HG02852 (cell line): ENCODE measurements around the gene RAP1GAP2.
"Not testable (repeated sequence)": the region's sequence is repeated elsewhere in the genome, so short reads cannot be mapped to it uniquely, and the experiment has no call there.

ENCODE experiments used
- ATAC-seq: cut with Tn5 transposase; IDR thresholded peaks from one replicate; pipeline ENCODE4 v1.9.1; 2021; ENCODE audit warnings: mild to moderate bottlenecking, moderate library complexity; ENCODE audit not compliant: unreplicated experiment

RAP1GAP2 gene

DNA sequence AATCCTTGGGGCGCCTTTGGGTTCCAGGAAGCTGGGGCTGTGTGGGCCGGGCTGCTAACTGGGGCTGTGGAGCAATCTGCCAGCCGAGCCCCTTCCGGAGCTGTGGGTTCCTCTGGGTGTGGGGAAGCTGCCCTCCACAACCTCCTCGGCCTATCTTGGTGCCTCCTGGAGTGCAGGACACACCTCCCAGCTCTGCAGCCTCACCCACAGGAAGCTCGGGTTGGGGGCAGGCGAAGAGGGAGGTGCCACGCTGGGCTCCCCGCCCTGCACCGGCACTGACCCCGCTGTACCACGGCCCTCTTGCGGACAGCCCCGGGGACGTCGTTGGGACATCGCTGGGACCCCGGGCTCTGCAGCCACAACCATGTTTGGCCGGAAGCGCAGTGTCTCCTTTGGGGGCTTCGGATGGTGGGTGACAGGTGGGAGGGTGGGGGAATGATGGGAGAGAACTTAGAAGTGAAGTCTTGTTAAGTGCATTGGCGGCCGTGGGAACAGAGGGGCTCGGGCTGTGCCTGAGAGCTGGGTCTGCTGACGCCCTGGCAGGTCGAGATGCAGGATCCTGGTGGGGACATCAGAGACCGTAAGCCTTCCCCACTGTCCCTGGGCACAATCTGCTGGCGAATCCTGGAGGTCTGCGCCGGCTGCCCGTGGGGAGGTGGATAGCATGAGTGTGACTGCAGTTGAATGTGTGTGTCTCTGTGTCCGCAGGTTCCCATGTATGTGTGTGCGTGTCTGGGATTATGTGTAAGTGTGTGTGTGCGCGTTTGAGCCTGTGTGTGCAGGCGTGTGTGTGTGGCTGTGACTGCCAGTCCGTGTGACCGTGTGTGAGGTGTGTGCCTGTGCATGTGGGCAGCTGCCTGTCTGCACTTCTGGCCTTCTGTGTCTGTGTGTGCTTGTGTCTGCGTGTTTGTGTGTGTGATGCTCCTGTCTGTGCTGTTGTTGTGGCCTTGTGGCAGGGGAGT, at the start of gene RAP1GAP2:
TSS of gene RAP1GAP2 (plus strand) at position 275 of the 962 bp plus-strand sequence. CDS start at position 365, 90 bp downstream.
- ATAC-seq = no peak

- no peak for ATAC-seq
These were observed 47.0 kb upstream of the RAP1GAP2 start, which contains the start of gene CCDC92B for GRCh38 chr17:2749058-2749783. CCDC92B (minus strand) TSS chr17:2749652; CDS start chr17:2735145, 14,507 bp downstream.

DNA sequence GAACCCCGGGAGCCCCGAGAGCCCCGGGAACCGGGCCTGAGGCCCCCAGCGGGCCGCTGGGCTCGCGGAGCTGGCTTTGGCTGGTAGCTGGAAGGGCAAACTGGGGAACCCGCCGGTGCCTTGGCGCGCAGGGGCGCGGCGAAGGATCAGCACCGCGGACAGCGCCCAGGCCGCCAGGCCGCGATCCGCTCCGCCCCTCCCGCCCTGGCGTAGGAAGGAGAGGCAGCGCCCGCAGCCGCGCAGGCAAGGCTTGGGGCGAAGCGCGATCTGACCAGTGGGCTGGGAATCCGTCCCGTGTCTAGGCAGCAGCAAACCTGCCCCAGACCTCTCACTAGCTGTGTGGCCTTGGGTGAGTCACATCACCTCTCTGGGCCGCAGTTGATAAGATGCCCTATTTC, 46.5 kb upstream of the RAP1GAP2 start:
- no peak for ATAC-seq

DNA sequence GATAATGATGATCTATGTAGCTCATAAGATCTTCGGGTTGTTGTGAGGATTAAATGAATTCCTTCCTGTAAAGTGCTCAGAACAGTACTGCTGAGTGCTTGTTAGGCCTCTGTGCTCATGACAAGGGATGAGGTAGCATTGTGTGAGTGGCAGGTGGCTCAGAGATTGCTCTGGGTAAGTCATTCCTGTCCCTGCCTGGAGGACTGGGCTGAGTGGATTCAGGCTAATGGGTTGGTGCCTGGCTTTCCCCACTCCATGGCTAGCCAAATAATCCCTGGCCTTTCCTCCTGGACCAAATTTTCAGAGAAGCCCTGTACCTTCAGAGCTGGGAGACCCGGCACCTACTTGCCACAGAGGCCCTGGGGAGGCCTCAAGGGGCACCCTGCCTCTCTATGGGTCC, 45.5 kb upstream of the RAP1GAP2 start:
- ATAC-seq = no peak

DNA sequence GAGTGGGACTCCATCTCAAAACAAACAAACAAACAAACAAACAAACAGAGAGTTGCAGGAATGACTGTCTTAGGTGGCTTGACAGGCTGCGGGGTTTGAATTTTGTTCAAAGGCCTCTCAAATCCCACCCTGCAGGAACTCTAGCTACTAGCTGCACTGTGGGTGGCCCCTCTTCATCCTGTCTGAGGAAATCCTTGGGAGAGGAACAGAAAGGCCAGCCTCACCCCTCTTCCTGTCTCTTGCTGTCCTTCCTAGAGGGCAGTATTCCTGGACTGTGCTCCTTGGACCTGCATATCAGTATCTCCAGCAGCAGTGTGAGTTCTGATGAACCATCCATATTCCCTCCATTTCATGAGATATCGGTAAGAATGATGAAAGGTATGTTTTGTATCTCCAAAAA, 44.7 kb upstream of the RAP1GAP2 start:
- ATAC-seq = no peak

DNA sequence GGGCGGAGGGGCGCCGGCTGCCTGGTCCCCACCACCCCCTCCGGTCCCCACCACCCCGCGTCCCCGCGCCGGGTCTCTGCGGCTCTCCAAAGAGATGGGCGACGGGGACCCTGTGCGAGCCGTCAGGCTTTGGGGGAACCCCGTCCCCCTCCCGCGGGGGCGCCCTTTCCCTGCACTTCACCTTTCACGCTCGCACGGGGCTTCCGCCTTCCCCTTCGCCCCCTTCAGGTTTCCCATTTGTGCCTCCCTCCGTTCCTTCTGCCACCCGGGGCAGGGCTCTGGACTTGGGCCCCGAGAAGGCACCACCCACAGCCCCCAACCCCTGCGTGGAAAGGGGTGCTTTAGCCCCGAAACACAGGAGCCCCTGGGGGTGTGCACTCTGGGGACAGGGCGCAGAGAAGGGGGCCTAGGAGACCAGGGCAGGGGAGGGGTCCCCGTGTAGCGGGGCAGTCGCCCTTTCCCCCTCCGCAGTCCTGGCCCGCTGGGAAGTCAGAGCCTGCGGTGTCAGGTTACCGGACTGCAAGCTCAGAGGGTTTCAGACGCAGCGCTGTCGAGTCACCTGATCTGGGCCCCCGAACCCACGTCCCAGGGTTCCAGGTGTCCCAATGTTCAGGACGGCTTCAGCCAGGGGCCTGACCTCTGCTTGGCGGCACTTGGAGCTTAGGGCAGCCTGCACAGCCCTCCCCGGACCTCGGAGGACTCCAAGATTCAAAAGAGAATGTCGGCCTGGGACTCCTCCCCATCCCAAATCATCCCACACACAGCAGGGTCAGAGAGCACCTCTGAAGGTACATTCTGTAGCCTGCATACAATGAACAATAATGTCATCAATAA, 40.1 kb upstream of the RAP1GAP2 start:
- no peak for ATAC-seq

DNA sequence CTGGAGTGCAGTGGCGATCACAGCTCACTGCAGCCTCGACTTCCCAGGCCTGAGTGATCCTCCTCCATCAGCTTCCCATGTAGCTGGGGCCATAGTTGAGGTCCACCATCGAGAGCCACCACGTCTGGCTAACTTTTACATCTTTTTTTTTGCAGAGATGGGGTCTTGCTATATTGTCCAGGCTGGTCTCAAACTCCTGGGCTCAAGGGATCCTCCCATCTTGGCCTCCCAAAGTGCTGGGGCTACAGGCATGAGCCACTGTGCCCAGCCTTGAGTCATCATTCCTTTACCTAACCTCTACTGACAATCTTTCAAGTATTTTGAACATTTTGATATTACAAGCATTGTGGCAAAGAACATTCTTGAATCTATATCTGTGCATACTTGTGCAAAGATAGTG, 37.4 kb upstream of the RAP1GAP2 start:
- ATAC-seq = no peak

- ATAC-seq = no peak
These were observed 26.1 kb upstream of the RAP1GAP2 start for GRCh38 chr17:2770129-2770528.

DNA sequence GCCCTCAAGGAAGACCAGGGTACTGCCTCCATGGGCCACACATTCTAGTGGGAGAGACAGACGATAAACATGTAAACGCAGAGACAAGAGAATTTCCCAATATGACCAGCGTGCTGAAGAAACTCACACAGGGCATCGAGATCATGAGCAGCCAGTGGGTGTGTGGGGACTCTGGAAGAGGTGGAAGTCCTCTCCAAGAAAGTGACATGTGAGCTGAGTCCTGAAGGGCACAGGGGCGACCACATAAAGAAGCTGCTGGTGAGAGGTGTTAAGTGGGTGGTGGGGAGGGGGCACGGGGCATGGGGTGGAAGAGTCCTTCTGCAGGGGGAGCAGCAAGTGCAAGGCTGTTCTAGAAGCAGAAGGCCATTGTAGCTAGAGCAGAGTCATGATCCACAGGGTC, 21.0 kb upstream of the RAP1GAP2 start:
- no peak for ATAC-seq

- no peak for ATAC-seq
These were observed 19.5 kb upstream of the RAP1GAP2 start for GRCh38 chr17:2776589-2777241.

DNA sequence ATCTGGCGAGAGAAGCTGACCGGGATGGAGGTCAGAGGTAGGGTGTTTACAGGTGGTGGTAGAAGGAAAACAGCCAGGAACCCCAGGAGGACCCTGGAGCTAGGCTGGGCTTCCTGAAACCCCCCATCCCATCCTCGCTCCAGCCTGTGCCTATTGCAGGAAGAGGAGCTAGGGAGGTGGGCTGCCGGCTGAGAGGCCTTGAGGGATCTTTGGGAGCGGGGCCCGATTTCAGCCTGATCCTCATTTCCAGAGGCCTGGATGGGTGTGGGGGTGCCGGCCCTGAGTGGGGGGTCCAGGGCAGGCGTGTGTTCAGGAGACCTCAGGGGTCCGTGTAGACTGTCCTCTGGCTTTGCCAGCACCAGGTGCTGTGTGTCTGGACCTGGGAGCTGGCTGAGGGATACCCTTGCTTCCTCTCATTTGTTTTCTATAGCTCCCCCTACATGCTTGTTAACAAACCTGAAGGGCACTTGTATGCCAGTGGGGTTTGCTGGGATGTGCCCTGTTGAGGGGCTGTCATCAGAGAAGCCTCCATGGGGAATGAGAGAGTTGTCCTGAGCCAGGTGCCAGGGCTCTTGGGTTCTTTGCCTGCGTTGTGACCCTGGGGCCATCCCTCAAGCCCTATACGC, 18.9 kb upstream of the RAP1GAP2 start:
- no peak for ATAC-seq

- no peak for ATAC-seq
These were observed 17.7 kb upstream of the RAP1GAP2 start for GRCh38 chr17:2778489-2778888.

DNA sequence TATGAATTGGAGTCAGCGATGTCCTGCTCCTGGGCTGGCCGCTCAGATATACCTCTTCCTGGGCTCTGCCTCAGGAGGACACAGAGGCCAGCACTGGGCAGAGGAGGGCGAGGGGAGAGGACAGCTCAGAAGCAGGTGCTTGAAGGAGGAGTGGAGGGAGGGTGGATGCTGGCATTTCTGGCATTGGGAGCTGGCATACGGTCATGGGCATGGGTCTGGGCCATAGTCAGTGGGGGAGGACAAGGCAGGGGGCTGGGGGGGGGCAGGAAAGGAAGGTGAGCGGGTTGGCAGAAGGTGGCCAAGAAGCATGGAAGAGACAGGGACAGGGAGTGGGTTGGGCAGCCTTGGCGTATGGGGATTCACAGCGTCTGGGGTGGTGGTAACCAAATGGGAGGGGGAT, 16.7 kb upstream of the RAP1GAP2 start:
- no peak for ATAC-seq

GRCh38 chr17:2780256-2780655, 16.0 kb upstream of the RAP1GAP2 start:
- ATAC-seq = no peak

GRCh38 chr17:2780931-2781454, 15.2 kb upstream of the RAP1GAP2 start:
- no peak for ATAC-seq

DNA sequence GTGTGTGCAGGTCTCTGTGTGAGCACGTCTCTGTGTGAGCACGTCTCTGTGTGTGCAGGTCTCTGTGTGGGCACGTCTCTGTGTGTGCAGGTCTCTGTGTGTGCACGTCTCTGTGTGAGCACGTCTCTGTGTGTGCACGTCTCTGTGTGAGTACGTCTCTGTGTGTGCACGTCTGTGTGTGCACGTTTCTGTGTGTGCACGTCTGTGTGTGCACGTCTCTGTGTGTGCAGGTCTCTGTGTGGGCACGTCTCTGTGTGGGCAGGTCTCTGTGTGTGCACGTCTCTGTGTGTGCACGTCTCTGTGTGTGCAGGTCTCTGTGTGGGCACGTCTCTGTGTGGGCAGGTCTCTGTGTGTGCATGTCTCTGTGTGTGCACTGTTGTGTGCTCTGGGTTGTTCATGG, 14.6 kb upstream of the RAP1GAP2 start:
- not testable (repeated sequence) for ATAC-seq

DNA sequence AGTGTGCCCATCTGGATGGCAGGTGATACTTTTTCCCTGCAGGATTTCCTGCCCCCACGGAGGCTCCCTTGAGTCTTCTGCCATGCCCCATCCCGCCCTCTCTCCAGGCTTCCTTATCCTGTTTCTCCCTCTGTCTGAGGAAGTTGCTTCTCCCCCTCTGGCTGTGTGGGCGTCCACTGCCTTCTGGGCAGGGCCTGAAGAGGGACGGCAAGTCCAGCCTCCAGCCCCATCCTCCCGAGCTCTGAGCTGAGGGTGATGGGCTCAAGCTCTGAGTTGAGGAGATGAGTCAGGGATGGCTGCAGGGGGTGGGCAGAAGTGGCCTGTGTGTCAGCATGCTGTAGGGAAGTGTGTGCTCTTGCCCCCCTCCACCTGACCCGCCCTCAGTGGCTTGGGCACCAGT, 14.2 kb upstream of the RAP1GAP2 start:
- no peak for ATAC-seq

DNA sequence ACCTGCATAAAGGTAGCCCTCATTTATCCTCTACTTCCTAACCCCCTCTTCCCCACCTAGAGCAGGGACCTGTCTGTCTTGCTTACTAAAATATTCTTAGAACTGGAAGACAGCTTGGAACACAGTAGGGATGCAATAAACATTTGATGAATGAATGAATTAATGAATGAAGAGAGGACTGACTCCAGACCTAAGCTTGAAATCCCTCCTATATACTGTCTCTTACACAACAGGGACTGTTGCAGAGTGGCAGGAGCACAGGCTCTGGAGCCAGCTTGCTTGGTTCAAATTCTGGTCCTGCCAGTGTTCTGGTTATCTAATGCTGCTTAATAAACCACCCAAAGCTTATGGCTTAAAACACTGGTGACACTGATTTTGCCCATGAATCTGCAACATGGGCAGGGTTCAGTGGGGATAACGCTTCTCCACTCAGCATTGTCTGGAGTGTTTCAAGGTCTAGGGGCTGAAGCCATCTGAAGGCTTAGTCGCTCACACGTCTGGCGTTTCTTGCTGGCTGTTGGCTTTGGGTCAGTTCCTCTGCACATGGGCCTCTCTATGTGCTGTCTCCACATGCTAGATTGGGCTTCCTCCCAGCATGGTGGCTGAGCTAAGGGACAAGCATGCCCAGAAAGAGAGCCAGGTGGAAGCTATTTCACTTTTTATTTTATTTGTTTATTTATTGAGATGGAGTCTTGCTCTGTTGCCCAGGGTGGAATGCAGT, 12.8 kb upstream of the RAP1GAP2 start:
- ATAC-seq = no peak

GRCh38 chr17:2784864-2785263, 11.4 kb upstream of the RAP1GAP2 start:
- ATAC-seq = no peak
